ENCODE results near the gene MEIS3. TPM values are rescaled to one million over a fixed set of nuclear protein-coding genes. Genes with fewer than 3 reads are reported as not detected.

Gene MEIS3
- total RNA-seq, 4 donors from 2014 or later = 3.8 to 10.5 (median 6.0) TPM

- TF ChIP-seq, protein P1, sequence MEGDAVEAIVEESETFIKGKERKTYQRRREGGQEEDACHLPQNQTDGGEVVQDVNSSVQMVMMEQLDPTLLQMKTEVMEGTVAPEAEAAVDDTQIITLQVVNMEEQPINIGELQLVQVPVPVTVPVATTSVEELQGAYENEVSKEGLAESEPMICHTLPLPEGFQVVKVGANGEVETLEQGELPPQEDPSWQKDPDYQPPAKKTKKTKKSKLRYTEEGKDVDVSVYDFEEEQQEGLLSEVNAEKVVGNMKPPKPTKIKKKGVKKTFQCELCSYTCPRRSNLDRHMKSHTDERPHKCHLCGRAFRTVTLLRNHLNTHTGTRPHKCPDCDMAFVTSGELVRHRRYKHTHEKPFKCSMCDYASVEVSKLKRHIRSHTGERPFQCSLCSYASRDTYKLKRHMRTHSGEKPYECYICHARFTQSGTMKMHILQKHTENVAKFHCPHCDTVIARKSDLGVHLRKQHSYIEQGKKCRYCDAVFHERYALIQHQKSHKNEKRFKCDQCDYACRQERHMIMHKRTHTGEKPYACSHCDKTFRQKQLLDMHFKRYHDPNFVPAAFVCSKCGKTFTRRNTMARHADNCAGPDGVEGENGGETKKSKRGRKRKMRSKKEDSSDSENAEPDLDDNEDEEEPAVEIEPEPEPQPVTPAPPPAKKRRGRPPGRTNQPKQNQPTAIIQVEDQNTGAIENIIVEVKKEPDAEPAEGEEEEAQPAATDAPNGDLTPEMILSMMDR (IDR thresholded peaks at IDR 0.05; ENCODE audit: low read depth) = no peak
These were observed 37.6 kb downstream of the MEIS3 start for GRCh38 chr19:47381653-47382279.

GRCh38 chr19:47381121-47381520, 38.2 kb downstream of the MEIS3 start:
- TF ChIP-seq, protein P1 (IDR thresholded peaks at IDR 0.05; ENCODE audit: low read depth) = no peak

- TF ChIP-seq, protein P1 (IDR thresholded peaks at IDR 0.05; ENCODE audit: low read depth) = no peak
These were observed 38.8 kb downstream of the MEIS3 start for GRCh38 chr19:47380559-47380958.

DNA sequence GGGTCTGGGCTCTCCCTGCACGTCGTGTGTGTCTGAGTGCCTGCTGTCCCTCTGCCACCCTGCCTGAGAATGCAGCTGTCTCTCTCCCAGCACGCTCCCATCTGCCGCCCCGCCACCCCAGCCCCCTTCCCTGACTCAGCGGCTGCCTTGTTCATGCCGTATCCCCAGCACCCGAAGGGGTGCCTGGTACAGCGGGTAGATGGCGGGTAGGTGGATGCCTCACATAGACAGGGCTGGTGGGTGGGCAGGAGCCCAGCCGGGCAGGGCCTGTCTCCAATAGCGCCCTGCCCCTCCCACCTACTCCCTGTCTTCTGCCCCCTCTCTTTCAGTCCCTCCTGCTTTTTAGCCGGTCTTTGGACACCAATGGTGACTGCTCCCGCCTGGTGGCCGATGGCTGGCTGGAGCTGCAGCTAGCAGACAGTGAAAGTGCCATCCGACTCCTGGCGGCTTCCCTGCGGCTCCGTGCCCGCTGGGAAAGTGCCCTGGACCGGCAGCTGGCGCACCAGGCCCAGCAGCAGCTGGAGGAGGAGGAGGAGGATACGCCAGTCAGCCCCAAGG, 39.9 kb downstream of the MEIS3 start:
- TF ChIP-seq, protein P1 (IDR thresholded peaks at IDR 0.05; ENCODE audit: low read depth) = no peak

GRCh38 chr19:47378246-47378645, 41.1 kb downstream of the MEIS3 start:
- TF ChIP-seq, protein P1 (IDR thresholded peaks at IDR 0.05; ENCODE audit: low read depth) = no peak

DNA sequence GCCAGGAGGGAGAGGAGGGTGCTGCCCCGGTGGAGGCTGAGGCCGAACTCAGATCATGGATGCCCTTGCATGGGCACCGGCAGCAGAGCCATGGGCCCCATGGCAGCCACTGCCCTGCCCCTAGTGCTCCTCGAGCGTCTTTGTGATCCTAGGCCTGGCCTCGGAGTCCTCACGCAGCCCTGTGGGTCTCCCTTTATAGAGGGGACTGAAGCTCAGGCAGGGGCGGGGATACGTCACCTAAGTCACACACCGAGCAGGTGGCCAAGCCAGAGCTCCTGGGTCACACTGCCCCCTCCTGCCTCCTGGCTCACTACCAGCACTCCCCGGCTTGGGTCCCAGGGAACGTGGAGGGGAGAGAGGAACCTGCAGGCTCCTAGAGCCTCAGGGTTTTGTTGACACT, 41.5 kb downstream of the MEIS3 start:
- TF ChIP-seq, protein P1 (IDR thresholded peaks at IDR 0.05; ENCODE audit: low read depth) = no peak

GRCh38 chr19:47377208-47377701, 42.1 kb downstream of the MEIS3 start:
- TF ChIP-seq, protein P1 (IDR thresholded peaks at IDR 0.05; ENCODE audit: low read depth) = no peak

All from subcutaneous adipose tissue (tissue), 4 donors.